Peyer's patch (tissue), 4 donors: Measurements from ENCODE around the gene AKR7A3. TPM values are rescaled to one million over a fixed set of nuclear protein-coding genes. Genes with fewer than 3 reads are reported as not detected.
"Not testable (repeated sequence)": the region's sequence is repeated elsewhere in the genome, so short reads cannot be mapped to it uniquely, and the experiment has no call there.

Experiments
- DNase-seq, 3 donors: peaks; one replicate each; pipeline ENCODE4 v3.0.0-alpha.2; 2017 to 2019
- H3K27ac ChIP-seq, 4 donors: fragments of 200-600 bp; sonication (generic); one replicate each; pipeline ENCODE4 v1.5.1; 2016 to 2019
- H3K27me3 ChIP-seq, 2 donors: fragments of 200-600 bp; sonication (generic); one replicate each; pipeline ENCODE4 v1.5.1; 2019
- H3K36me3 ChIP-seq, 3 donors: fragments of 200-600 bp; sonication (generic); one replicate each; pipeline ENCODE4 v1.5.1; 2016 to 2019
- H3K4me1 ChIP-seq, 4 donors: fragments of 200-600 bp; sonication (generic); one replicate each; pipeline ENCODE4 v1.5.1; 2016 to 2019
- H3K4me3 ChIP-seq, 4 donors: fragments of 200-600 bp; sonication (generic); 1 replicate in 3 of 4; 2 replicates in 1 of 4; pipeline ENCODE4 v1.5.1; 2016 to 2019; ENCODE audit warnings: mild to moderate bottlenecking in 1 of 4
- H3K9me3 ChIP-seq, 4 donors: fragments of 200-600 bp; sonication (generic); one replicate each; pipeline ENCODE4 v1.5.1; 2016 to 2019; ENCODE audit warnings: mild to moderate bottlenecking in 1 of 4
- POLR2A ChIP-seq, 2 donors: fragments of 450-650 bp; IDR thresholded peaks; one replicate each; pipeline ENCODE4 v1.5.1; 2017; ENCODE audit warnings: antibody characterized with exemption in 2 of 2, mild to moderate bottlenecking in 2 of 2, moderate library complexity in 2 of 2
- total RNA-seq, 4 donors: library from RNA; depleted of rRNA; stranded (reverse); fragments of >200 nt; gene quantifications; one replicate each; pipeline ENCODE4 v1.1.0, GENCODE V29; 2016
- TF ChIP-seq, protein P1 (sequence below), 6 experiments: fragments of 450-650 bp in 4 of 6; fragments of 200-600 bp in 2 of 6; sonication (generic) in 1 of 6; IDR thresholded peaks; one replicate each; pipeline ENCODE4 v1.5.1; 2017 to 2019; ENCODE audit warnings: antibody characterized with exemption in 6 of 6, mild to moderate bottlenecking in 3 of 6, moderate library complexity in 1 of 6

Gene AKR7A3
- total RNA-seq, 4 donors from 2014 or later = 60.2 to 574 (median 416) TPM

DNA sequence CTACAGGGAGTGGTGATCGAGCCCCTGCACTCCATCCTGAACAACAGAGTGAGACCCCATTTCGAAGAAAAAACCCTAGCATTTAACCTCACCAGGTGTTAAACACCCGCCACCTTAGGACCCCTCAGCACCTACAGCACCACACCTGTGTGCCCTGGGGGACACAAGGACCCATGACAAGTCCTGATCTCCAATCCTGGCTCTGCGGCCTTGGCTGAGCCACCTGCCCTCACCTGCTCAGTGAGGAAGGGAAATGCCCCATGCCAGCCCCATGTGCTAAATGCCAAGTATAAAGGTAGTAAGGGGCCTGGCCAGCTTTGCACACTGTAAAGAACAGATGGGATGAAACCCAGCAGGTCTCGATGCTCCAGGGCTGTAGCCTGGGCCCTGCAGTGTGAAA is 25.8 kb downstream of the AKR7A3 start:
- H3K9me3 ChIP-seq = no peaks in the 10 kb centered on the region
- DNase-seq = no peak
- no peaks in the 10 kb centered on the region for H3K4me1 ChIP-seq
- no peak overlapping the region for H3K27ac ChIP-seq
- no peak for TF ChIP-seq POLR2A (IDR thresholded peaks at IDR 0.05)
- TF ChIP-seq, protein P1, sequence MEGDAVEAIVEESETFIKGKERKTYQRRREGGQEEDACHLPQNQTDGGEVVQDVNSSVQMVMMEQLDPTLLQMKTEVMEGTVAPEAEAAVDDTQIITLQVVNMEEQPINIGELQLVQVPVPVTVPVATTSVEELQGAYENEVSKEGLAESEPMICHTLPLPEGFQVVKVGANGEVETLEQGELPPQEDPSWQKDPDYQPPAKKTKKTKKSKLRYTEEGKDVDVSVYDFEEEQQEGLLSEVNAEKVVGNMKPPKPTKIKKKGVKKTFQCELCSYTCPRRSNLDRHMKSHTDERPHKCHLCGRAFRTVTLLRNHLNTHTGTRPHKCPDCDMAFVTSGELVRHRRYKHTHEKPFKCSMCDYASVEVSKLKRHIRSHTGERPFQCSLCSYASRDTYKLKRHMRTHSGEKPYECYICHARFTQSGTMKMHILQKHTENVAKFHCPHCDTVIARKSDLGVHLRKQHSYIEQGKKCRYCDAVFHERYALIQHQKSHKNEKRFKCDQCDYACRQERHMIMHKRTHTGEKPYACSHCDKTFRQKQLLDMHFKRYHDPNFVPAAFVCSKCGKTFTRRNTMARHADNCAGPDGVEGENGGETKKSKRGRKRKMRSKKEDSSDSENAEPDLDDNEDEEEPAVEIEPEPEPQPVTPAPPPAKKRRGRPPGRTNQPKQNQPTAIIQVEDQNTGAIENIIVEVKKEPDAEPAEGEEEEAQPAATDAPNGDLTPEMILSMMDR (IDR thresholded peaks at IDR 0.05) = no peak
- H3K27me3 ChIP-seq = no peaks in the 10 kb centered on the region
- H3K36me3 ChIP-seq = peaks cover 0 to 53% (median 0%) of the 10 kb centered on the region in 3 donors
- no peak overlapping the region for H3K4me3 ChIP-seq

DNA sequence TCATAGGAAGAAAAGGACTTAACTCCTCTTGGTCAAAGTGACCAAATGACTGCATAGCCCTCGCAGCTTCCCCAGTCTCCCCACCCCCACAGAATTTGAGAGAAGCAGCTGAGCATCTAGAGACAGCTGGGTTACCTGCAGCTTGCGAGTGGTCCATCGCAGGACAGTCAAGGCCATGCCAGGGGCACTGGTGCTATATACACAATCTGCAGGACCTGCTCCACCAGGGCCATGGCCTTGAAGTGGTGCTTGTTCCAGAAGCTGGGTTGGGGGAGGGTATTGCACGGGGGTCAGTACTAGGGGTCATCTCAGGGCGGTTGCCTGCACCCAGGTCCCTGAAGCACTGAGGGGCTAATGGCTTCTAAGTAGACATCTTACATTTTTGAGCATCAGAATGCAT is 26.5 kb downstream of the AKR7A3 start:
- H3K27ac ChIP-seq = no peak overlapping the region
- DNase-seq = no peak
- no peaks in the 10 kb centered on the region for H3K9me3 ChIP-seq
- no peaks in the 10 kb centered on the region for H3K27me3 ChIP-seq
- TF ChIP-seq POLR2A (IDR thresholded peaks at IDR 0.05) = no peak
- TF ChIP-seq, protein P1 (IDR thresholded peaks at IDR 0.05) = no peak
- H3K36me3 ChIP-seq = peaks cover 0 to 60% (median 0%) of the 10 kb centered on the region in 3 donors
- no peaks in the 10 kb centered on the region for H3K4me1 ChIP-seq
- no peak overlapping the region for H3K4me3 ChIP-seq

DNA sequence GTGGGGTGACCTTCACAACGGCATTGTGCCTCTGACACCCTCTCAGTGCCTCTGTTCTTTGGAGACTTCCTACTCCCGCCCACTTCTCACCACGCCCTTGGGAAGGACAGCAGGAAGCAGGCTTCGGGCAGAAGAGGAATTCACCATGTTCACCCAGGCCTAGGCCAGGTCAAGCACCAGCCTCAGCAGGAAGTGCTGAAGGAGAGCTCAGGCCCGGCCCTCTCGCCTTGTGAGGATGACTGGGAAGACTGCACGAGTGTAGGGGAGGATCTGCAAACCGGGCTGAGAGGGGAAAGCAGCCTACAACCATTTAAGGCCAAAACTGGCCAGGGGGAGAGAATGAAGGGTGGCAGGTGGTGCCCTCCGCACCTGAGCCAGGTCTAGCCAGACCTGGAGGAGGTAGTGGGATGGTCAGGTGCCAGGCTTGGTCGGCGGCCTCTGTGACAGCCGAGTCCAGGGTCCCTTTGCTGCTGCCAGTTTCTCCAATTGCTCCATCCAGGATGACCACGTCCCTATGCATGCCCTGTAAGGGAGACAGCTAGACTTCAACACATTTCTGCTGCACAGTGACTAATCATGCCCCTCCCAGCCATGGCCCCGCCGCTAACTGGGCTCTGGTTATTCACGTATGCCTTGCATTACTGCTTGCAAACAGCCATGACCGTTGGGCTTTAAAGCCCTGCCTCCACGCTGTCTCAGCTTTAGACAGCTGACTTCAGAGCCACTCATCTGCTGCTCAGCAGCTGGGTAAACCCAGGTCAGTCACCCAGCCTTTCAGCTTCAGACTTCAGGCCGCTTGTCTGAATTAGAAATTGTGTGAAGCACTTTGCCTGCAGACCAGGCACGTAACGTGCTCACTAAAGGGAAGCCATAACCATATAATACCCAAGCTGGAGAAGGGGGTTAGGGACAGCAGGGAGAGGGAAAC is 28.1 kb downstream of the AKR7A3 start:
- Histone ChIP-seq H3K4me1 (no peaks in the 10 kb centered on the region), H3K9me3 (no peaks in the 10 kb centered on the region), H3K27me3 (no peaks in the 10 kb centered on the region), H3K27ac (peak overlapping the region in 1 of 4 donors; percentile 43), H3K36me3 (peaks cover 0 to 68% (median 0%) of the 10 kb centered on the region in 3 donors), H3K4me3 (no peak overlapping the region)
- TF ChIP-seq, protein P1 (IDR thresholded peaks at IDR 0.05) = no peak
- TF ChIP-seq POLR2A (IDR thresholded peaks at IDR 0.05) = no peak
- DNase-seq = no peak

DNA sequence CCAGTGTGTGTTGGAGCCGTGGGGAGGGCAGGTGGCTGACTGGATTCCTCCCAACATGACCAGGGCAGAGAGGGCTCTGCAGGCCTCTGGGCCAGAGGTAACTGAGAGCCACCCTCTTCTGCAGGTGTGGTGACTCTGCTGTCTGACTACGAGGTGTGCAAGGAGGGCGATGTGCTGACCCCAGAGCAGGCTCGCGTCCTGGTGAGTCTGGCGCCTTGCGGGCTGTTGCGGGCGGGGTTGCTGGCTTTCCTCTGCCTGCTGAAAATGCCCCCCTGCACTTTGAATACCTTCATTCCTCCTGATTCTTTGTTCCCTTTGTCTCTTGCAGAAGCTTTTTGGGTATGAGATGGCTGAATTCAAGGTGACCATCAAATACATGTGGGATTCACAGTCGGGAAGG is 30.2 kb downstream of the AKR7A3 start:
- Histone ChIP-seq H3K4me3 (no peak overlapping the region), H3K9me3 (no peaks in the 10 kb centered on the region), H3K36me3 (peaks cover 0 to 70% (median 0%) of the 10 kb centered on the region in 3 donors), H3K27ac (no peak overlapping the region), H3K4me1 (peaks cover 0 to 8% (median 0%) of the 10 kb centered on the region in 4 donors), H3K27me3 (no peaks in the 10 kb centered on the region)
- no peak for DNase-seq
- TF ChIP-seq, protein P1 (IDR thresholded peaks at IDR 0.05) = no peak
- no peak for TF ChIP-seq POLR2A (IDR thresholded peaks at IDR 0.05)

DNA sequence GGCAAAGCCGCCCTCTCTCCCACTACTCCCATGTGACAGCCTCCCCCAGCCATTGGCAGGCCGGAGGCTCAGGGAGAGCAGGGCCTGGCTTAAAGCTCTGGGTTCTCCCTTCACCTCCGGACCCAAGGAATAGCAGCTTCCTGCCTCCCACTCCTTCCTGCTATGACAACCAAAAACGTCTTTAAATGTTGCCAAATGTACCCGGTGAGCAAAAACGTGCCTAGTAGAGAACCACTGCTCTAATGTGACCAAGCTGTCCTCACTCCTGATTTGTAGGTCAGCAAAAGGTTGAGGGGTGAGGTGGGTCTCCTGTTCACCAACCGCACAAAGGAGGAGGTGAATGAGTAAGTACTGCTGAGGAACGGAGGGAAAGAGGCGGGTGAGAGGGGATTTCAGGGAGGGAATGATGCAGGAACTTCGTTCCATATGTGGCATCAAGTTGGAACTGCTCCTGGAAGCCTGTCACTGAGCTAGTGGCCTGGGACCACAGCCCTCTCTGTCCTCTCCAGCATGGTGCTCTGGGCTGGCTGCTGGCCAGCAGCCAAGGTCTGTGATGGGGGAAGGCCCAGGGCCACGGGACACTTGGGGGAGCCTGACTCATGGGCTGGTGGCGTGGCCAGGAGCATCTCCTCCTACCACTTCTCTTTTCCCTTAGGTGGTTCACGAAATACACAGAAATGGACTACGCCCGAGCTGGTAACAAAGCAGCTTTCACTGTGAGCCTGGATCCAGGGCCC is 31.2 kb downstream of the AKR7A3 start:
- no peaks in the 10 kb centered on the region for H3K27me3 ChIP-seq
- no peaks in the 10 kb centered on the region for H3K9me3 ChIP-seq
- H3K4me3 ChIP-seq = no peak overlapping the region
- peaks cover 0 to 63% (median 0%) of the 10 kb centered on the region in 3 donors for H3K36me3 ChIP-seq
- TF ChIP-seq, protein P1 (IDR thresholded peaks at IDR 0.05) = no peak
- TF ChIP-seq POLR2A (IDR thresholded peaks at IDR 0.05) = no peak
- peaks cover 0 to 18% (median 4%) of the 10 kb centered on the region in 4 donors for H3K4me1 ChIP-seq
- no peak overlapping the region for H3K27ac ChIP-seq
- no peak for DNase-seq

DNA sequence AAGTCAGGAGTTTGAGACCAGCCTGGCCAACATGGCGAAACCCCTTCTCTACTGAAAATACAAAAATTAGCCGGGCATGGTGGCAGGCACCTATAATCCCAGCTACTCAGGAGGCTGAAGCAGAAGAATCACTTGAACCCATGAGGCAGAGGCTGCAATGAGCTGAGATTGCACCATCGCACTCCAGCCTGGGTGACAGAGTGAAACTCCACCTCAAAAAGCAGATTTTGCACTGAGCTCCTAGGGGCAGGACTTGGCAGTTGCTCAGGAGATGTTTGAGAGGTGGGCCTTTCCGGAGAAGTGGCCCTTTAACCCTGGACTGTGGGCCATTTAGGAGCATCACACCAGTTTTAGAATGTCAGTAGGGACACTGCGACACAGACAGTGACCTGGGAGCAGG is 32.3 kb downstream of the AKR7A3 start:
- H3K9me3 ChIP-seq, H3K27ac ChIP-seq, H3K4me3 ChIP-seq, DNase-seq, H3K27me3 ChIP-seq: not testable (repeated sequence)
- Histone ChIP-seq H3K4me1 (peaks cover 0 to 22% (median 6%) of the 10 kb centered on the region in 4 donors), H3K36me3 (peaks cover 0 to 58% (median 0%) of the 10 kb centered on the region in 3 donors)
